Measurements from ENCODE around the gene ROGDI. TPM values are rescaled to one million over a fixed set of nuclear protein-coding genes. Genes with fewer than 3 reads are reported as not detected.

Gene ROGDI
- total and polyA plus RNA-seq, 12 donors = 44.1 to 148 (median 96.9) TPM

GRCh38 chr16:4747906-4748681 lies 54.3 kb downstream of the ROGDI start:
- intact Hi-C loops (cut with DNase I) = no loop called here
- Histone ChIP-seq H3K4me1 (peaks cover 0 to 17% (median 4%) of the 10 kb centered on the region in 9 donors), H3K27me3 (no peaks in the 10 kb centered on the region), H3K27ac (no peak overlapping the region), H3K36me3 (peaks cover 0 to 49% (median 24%) of the 10 kb centered on the region in 9 donors), H3K9me3 (no peaks in the 10 kb centered on the region), H3K4me3 (no peak overlapping the region)
- WGBS, 2 donors = 82 to 84% methylated on average over 14 of the region's 14 CpGs
- DNase-seq (no peak), ATAC-seq (no peak)
- no peak for TF ChIP-seq CTCF (IDR thresholded peaks at IDR 0.05)

GRCh38 chr16:4746991-4747574 lies 55.4 kb downstream of the ROGDI start:
- no peak for TF ChIP-seq CTCF (IDR thresholded peaks at IDR 0.05)
- peak in 3 of 8 donors; percentile 11 to 29 (median 20) for ATAC-seq
- Histone ChIP-seq H3K36me3 (peaks cover 0 to 39% (median 18%) of the 10 kb centered on the region in 9 donors), H3K4me1 (peaks cover 0 to 22% (median 6%) of the 10 kb centered on the region in 9 donors), H3K9me3 (no peaks in the 10 kb centered on the region), H3K27ac (no peak overlapping the region), H3K27me3 (no peaks in the 10 kb centered on the region), H3K4me3 (no peak overlapping the region)
- DNase-seq = no peak
- WGBS, 2 donors = 53 to 55% methylated on average over 15 of the region's 15 CpGs
- intact Hi-C loops (cut with DNase I) = no loop called here

Other genes starting within 250 kb of the ROGDI start
- under 1 TPM; 0.06 to 0.21 (median 0.09) TPM for gene C16orf96, start 246.3 kb downstream of the ROGDI start, total RNA-seq
- gene C16orf96, start 246.3 kb downstream of the ROGDI start, polyA plus RNA-seq = under 1 TPM in 1 of 2 donors, not detected in 1; 0.01 TPM
- gene UBALD1, start 187.7 kb downstream of the ROGDI start, total RNA-seq = 10 to 100 TPM; 14.7 to 34.4 (median 20.4) TPM
- 10 to 100 TPM; 19.4 to 39.4 TPM for gene UBALD1, start 187.7 kb downstream of the ROGDI start, polyA plus RNA-seq
- 10 to 100 TPM; 32.2 to 73.5 (median 42.9) TPM for gene MGRN1, start 177.8 kb downstream of the ROGDI start, total RNA-seq
- gene MGRN1, start 177.8 kb downstream of the ROGDI start, polyA plus RNA-seq = 10 to 100 TPM; 19.2 to 20.3 TPM
- 10 to 100 TPM; 34.1 to 65.7 (median 49.6) TPM for gene NUDT16L1, start 109.1 kb downstream of the ROGDI start, total RNA-seq
- 10 to 100 TPM; 25.4 to 48.8 TPM for gene NUDT16L1, start 109.1 kb downstream of the ROGDI start, polyA plus RNA-seq
- 10 to 100 TPM in 1 of 10 donors, 1 to 10 TPM in 9; 5.1 to 11.4 (median 7.9) TPM for gene ANKS3, start 68.4 kb downstream of the ROGDI start, total RNA-seq
- gene ANKS3, start 68.4 kb downstream of the ROGDI start, polyA plus RNA-seq = 10 to 100 TPM; 12.4 to 33.7 TPM
- gene DNAAF8, start 68.1 kb downstream of the ROGDI start, total RNA-seq = 1 to 10 TPM in 4 of 10 donors, under 1 TPM in 4, not detected in 2; 0.32 to 1.9 (median 1.1) TPM
- gene DNAAF8, start 68.1 kb downstream of the ROGDI start, polyA plus RNA-seq = 1 to 10 TPM; 1.1 to 1.3 TPM
- gene ZNF500, start 35.5 kb downstream of the ROGDI start, total RNA-seq = 1 to 10 TPM; 4.3 to 9.9 (median 8.1) TPM
- gene ZNF500, start 35.5 kb downstream of the ROGDI start, polyA plus RNA-seq = 10 to 100 TPM in 1 of 2 donors, 1 to 10 TPM in 1; 3.8 to 10.5 TPM
- 1 to 10 TPM in 1 of 10 donors, not detected in 9; 1.3 TPM for gene SEPTIN12, start 14.3 kb downstream of the ROGDI start, total RNA-seq
- not detected for gene SEPTIN12, start 14.3 kb downstream of the ROGDI start, polyA plus RNA-seq
- gene SMIM22, start 7.3 kb downstream of the ROGDI start, total RNA-seq = not detected
- gene SMIM22, start 7.3 kb downstream of the ROGDI start, polyA plus RNA-seq = under 1 TPM in 1 of 2 donors, not detected in 1; 0.73 TPM
- 100 to 1,000 TPM in 1 of 10 donors, 10 to 100 TPM in 9; 70.9 to 105 (median 75.1) TPM for gene GLYR1, start 44.7 kb upstream of the ROGDI start, total RNA-seq
- gene GLYR1, start 44.7 kb upstream of the ROGDI start, polyA plus RNA-seq = 10 to 100 TPM; 36.5 to 56.3 TPM
- 10 to 100 TPM; 28.1 to 56.9 (median 31.1) TPM for gene UBN1, start 44.8 kb upstream of the ROGDI start, total RNA-seq
- 10 to 100 TPM; 11.3 to 16.5 TPM for gene UBN1, start 44.8 kb upstream of the ROGDI start, polyA plus RNA-seq
- 10 to 100 TPM in 2 of 10 donors, 1 to 10 TPM in 8; 5.5 to 19.3 (median 7.7) TPM for gene PPL, start 134.5 kb upstream of the ROGDI start, total RNA-seq
- gene PPL, start 134.5 kb upstream of the ROGDI start, polyA plus RNA-seq = 1 to 10 TPM; 4.9 to 6.4 TPM
- 10 to 100 TPM in 6 of 10 donors, 1 to 10 TPM in 4; 4.7 to 28.4 (median 12.9) TPM for gene SEC14L5, start 155.7 kb upstream of the ROGDI start, total RNA-seq
- 1 to 10 TPM in 1 of 2 donors, under 1 TPM in 1; 0.04 to 4.1 TPM for gene SEC14L5, start 155.7 kb upstream of the ROGDI start, polyA plus RNA-seq
- 10 to 100 TPM in 1 of 10 donors, 1 to 10 TPM in 9; 4.7 to 11.0 (median 6.1) TPM for gene NAGPA, start 231.3 kb upstream of the ROGDI start, total RNA-seq
- 1 to 10 TPM; 7.3 to 7.5 TPM for gene NAGPA, start 231.3 kb upstream of the ROGDI start, polyA plus RNA-seq